WTC11 (cell line): ENCODE results near the gene DNAH14. TPM values are rescaled to one million over a fixed set of nuclear protein-coding genes. Genes with fewer than 3 reads are reported as not detected.
"Not testable (repeated sequence)": the region's sequence is repeated elsewhere in the genome, so short reads cannot be mapped to it uniquely, and the experiment has no call there.

Experiments used
- ATAC-seq: fragments of 200-7000 bp; cut with Tn5 transposase; 2 replicates; pipeline ENCODE4 v1.10.0; 2021; ENCODE audit warnings: mild to moderate bottlenecking, moderate library complexity
- CTCF ChIA-PET: fragments of 300-600 bp; sonication (Branson Sonifier 250); formaldehyde crosslinking; loops from one replicate; lab custom pipeline; 2021; ENCODE audit warnings: antibody characterized with exemption; lab: Charles Lee
- POLR2A ChIA-PET: fragments of 350-600 bp; sonication (Branson Sonifier 250); formaldehyde crosslinking; loops from one replicate; lab custom pipeline; 2021; ENCODE audit warnings: antibody characterized with exemption; lab: Charles Lee
- DNase-seq: peaks from one replicate; pipeline ENCODE4 v3.0.0; 2021; ENCODE audit warnings: low spot score
- H3K27ac Mint-ChIP-seq: 2 replicates; pipeline ENCODE4 v1.8.0; 2021; ENCODE audit warnings: mixed read lengths
- H3K27me3 Mint-ChIP-seq: 2 replicates; pipeline ENCODE4 v1.8.0; 2021; ENCODE audit warnings: low read depth, mild to moderate bottlenecking, moderate library complexity, mixed read lengths
- H3K36me3 Mint-ChIP-seq: 2 replicates; pipeline ENCODE4 v1.8.0; 2021; ENCODE audit warnings: mixed read lengths
- H3K4me1 Mint-ChIP-seq: 2 replicates; pipeline ENCODE4 v1.8.0; 2022; ENCODE audit warnings: mixed read lengths
- H3K4me3 Mint-ChIP-seq: 2 replicates; pipeline ENCODE4 v1.8.0; 2021; ENCODE audit warnings: mild to moderate bottlenecking, moderate library complexity, mixed read lengths
- H3K9me3 Mint-ChIP-seq: 2 replicates; pipeline ENCODE4 v1.8.0; 2021; ENCODE audit warnings: mixed read lengths
- CBFB ChIP-seq: sonication (generic); formaldehyde crosslinking; IDR thresholded peaks from 2 replicates; pipeline ENCODE4 v1.8.1; 2022; ENCODE audit warnings: mild to moderate bottlenecking, low read depth, missing genetic modification reagents
- CDX4 ChIP-seq: fragments of 250-450 bp; sonication (Bioruptor Pico); IDR thresholded peaks from 2 replicates; pipeline ENCODE4 v1.9.0; 2021; ENCODE audit warnings: moderate library complexity, mild to moderate bottlenecking, inconsistent platforms, borderline replicate concordance
- E2F1 ChIP-seq: sonication (generic); formaldehyde crosslinking; IDR thresholded peaks from 2 replicates; pipeline ENCODE4 v1.8.0; 2022; ENCODE audit warnings: mild to moderate bottlenecking, missing genetic modification reagents
- EMX1 ChIP-seq: fragments of 250-450 bp; sonication (Bioruptor Pico); IDR thresholded peaks from 2 replicates; pipeline ENCODE4 v1.8.0; 2021; ENCODE audit warnings: mild to moderate bottlenecking
- GABPB1 ChIP-seq: sonication (generic); formaldehyde crosslinking; IDR thresholded peaks from 2 replicates; pipeline ENCODE4 v1.8.1; 2023; ENCODE audit warnings: mild to moderate bottlenecking, missing genetic modification reagents
- GRHL2 ChIP-seq: fragments of 250-450 bp; sonication (Bioruptor Pico); IDR thresholded peaks from 2 replicates; pipeline ENCODE4 v1.8.0; 2022; ENCODE audit warnings: mild to moderate bottlenecking, moderate library complexity; ENCODE audit not compliant: insufficient replicate concordance, severe bottlenecking
- GTF2I ChIP-seq: fragments of 250-450 bp; sonication (Bioruptor Pico); conservative IDR thresholded peaks from 2 replicates; pipeline ENCODE4 v1.4.0; 2021; ENCODE audit warnings: mild to moderate bottlenecking
- MXD4 ChIP-seq: fragments of 250-450 bp; sonication (Bioruptor Pico); IDR thresholded peaks from 2 replicates; pipeline ENCODE4 v1.8.0; 2021; ENCODE audit warnings: mild to moderate bottlenecking, moderate library complexity, borderline replicate concordance
- PRRX2 ChIP-seq: fragments of 250-450 bp; sonication (Bioruptor Pico); IDR thresholded peaks from 2 replicates; pipeline ENCODE4 v1.8.0; 2021; ENCODE audit warnings: mild to moderate bottlenecking
- TEAD4 ChIP-seq: sonication (generic); formaldehyde crosslinking; IDR thresholded peaks from 2 replicates; pipeline ENCODE4 v1.8.0; 2022; ENCODE audit warnings: mild to moderate bottlenecking, missing genetic modification reagents
- TP53 ChIP-seq: sonication (generic); formaldehyde crosslinking; IDR thresholded peaks from 2 replicates; pipeline ENCODE4 v1.8.1; 2023; ENCODE audit warnings: mild to moderate bottlenecking, missing genetic modification reagents
- ZNF121 ChIP-seq: sonication (generic); formaldehyde crosslinking; IDR thresholded peaks from 2 replicates; pipeline ENCODE4 v1.8.0; 2023; ENCODE audit warnings: missing genetic modification reagents
- ZNF263 ChIP-seq: sonication (generic); formaldehyde crosslinking; IDR thresholded peaks from 2 replicates; pipeline ENCODE4 v1.8.1; 2022; ENCODE audit warnings: low read depth, mild to moderate bottlenecking, moderate library complexity, missing genetic modification reagents
- ZNF532 ChIP-seq: fragments of 250-450 bp; sonication (Bioruptor Pico); IDR thresholded peaks from 2 replicates; pipeline ENCODE4 v1.9.0; 2021; ENCODE audit warnings: mild to moderate bottlenecking, borderline replicate concordance
- total RNA-seq: library from RNA; stranded (reverse); gene quantifications from 3 replicates; pipeline ENCODE4 v1.2.3, GENCODE V29; 2021
- TF ChIP-seq, protein P1 (sequence below): sonication (generic); formaldehyde crosslinking; IDR thresholded peaks from 2 replicates; pipeline ENCODE4 v1.8.1; 2022; ENCODE audit warnings: mild to moderate bottlenecking, missing genetic modification reagents, moderate library complexity, borderline replicate concordance
- TF ChIP-seq, protein P2 (sequence below): sonication (generic); formaldehyde crosslinking; IDR thresholded peaks from 2 replicates; pipeline ENCODE4 v1.8.0; 2022; ENCODE audit warnings: mild to moderate bottlenecking, missing genetic modification reagents

DNAH14 gene
- total RNA-seq, 1 experiment from 2014 or later = 34.1 TPM

GRCh38 chr1:224945651-224946348, 16.3 kb downstream of the DNAH14 start:
- TF ChIP-seq GABPB1 (CRISPR knock-in tag) = peak; percentile 54; the same call in 1 of the 2 replicates
- H3K4me1 Mint-ChIP-seq, ATAC-seq, H3K27ac Mint-ChIP-seq, H3K4me3 Mint-ChIP-seq, H3K27me3 Mint-ChIP-seq, POLR2A ChIA-PET: not testable (repeated sequence)
- DNase-seq = peak; percentile 39
- CTCF ChIA-PET = interaction anchor here (0.9 to 1.3 kb wide), 2 partner anchors 23 to 245 kb away, joined by 3 to 4 read pairs; no protein-coding TSS in a partner anchor
- peaks cover 34% of the 10 kb centered on the region for H3K9me3 Mint-ChIP-seq
- peaks cover 32% of the 10 kb centered on the region for H3K36me3 Mint-ChIP-seq

DNA sequence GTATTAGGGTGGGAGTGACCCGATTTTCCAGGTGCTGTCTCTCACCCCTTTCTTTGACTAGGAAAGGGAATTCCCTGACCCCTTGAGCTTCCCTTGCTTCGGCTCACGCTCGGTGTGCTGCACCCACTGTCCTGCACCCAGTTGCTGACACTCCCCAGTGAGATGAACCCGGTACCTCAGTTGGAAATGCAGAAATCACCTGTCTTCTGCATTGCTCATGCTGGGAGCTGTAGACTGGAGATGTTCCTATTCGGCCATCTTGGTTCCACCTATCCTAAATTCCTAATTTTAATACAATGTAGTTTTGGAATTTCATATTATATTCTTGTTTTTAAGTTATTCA, 16.8 kb downstream of the DNAH14 start:
- not testable (repeated sequence) for H3K4me3 Mint-ChIP-seq, ATAC-seq
- peaks cover 32% of the 10 kb centered on the region for H3K9me3 Mint-ChIP-seq

DNA sequence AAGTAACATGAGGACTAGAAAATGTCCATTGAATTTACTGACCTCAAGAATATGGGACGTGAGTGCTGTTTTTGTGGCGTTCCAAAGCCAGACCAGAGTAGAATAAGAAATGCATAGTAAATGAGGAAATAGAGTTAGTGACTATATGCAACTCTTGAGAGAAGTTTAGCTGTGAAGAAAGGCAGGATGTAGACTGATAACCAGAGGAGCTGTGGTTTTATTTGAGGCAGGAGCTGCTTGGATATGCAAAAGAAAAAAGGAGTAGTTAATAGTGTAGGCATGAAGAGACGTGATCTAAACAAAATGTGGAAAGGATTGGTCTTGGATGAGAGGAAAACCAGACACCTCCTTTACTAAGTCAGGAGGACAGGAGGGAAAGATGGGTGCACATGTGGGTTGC, 28.2 kb downstream of the DNAH14 start:
- Mint-ChIP-seq H3K36me3 (no peaks in the 10 kb centered on the region; the same call in 1 of the 2 replicates), H3K27ac (no peak overlapping the region), H3K4me3 (no peak overlapping the region), H3K4me1 (no peaks in the 10 kb centered on the region), H3K9me3 (no peaks in the 10 kb centered on the region), H3K27me3 (no peaks in the 10 kb centered on the region)
- no peak for TF ChIP-seq CDX4 (CRISPR knock-in tag)
- TF ChIP-seq ZNF121 (CRISPR knock-in tag) = no peak
- TF ChIP-seq TP53 (CRISPR knock-in tag) = no peak
- no peak for TF ChIP-seq TEAD4 (CRISPR knock-in tag)
- TF ChIP-seq EMX1 (CRISPR knock-in tag) = no peak
- TF ChIP-seq, protein P1, sequence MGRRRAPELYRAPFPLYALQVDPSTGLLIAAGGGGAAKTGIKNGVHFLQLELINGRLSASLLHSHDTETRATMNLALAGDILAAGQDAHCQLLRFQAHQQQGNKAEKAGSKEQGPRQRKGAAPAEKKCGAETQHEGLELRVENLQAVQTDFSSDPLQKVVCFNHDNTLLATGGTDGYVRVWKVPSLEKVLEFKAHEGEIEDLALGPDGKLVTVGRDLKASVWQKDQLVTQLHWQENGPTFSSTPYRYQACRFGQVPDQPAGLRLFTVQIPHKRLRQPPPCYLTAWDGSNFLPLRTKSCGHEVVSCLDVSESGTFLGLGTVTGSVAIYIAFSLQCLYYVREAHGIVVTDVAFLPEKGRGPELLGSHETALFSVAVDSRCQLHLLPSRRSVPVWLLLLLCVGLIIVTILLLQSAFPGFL (CRISPR knock-in tag) = no peak
- no peak for TF ChIP-seq ZNF532 (CRISPR knock-in tag)
- TF ChIP-seq, protein P2, sequence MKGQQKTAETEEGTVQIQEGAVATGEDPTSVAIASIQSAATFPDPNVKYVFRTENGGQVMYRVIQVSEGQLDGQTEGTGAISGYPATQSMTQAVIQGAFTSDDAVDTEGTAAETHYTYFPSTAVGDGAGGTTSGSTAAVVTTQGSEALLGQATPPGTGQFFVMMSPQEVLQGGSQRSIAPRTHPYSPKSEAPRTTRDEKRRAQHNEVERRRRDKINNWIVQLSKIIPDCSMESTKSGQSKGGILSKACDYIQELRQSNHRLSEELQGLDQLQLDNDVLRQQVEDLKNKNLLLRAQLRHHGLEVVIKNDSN (CRISPR knock-in tag) = no peak
- no peak for TF ChIP-seq GABPB1 (CRISPR knock-in tag)
- no peak for TF ChIP-seq GTF2I
- TF ChIP-seq GRHL2 (CRISPR knock-in tag) = no peak
- POLR2A ChIA-PET = no interaction called here
- ATAC-seq = no peak
- CTCF ChIA-PET = no interaction called here
- DNase-seq = no peak

More for the DNA sequence above, 16.8 kb downstream of the DNAH14 start:
- POLR2A ChIA-PET, H3K27ac Mint-ChIP-seq, H3K4me1 Mint-ChIP-seq, DNase-seq, H3K27me3 Mint-ChIP-seq: not testable (repeated sequence)
- CTCF ChIA-PET = interaction anchor here (0.9 kb wide), 1 partner anchor 245 kb away, joined by 4 read pairs; no protein-coding TSS in a partner anchor
- peaks cover 32% of the 10 kb centered on the region for H3K36me3 Mint-ChIP-seq

DNA sequence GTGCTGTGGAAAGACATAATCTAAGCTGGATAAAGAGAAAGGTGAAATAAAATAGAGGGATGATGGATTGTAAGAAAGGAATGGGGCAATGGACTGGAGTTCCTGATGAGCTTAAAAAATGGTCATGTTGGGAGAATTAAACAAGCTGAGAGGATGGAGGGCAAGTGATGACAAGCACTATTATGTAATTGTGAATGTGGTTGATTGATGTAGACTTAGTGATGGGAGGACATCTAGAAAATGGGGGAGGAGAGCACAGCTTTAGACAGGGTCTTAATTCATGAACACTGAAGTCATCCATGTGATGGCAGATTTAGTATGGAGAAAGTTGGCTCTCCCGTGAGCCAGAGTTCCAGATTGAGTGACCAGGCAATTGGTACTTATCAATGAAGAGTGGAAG, 29.0 kb downstream of the DNAH14 start:
- ChIA-PET CTCF (no interaction called here), POLR2A (interaction anchor here (0.6 kb wide), 1 partner anchor 121 kb away, joined by 5 read pairs; no protein-coding TSS in a partner anchor)
- Mint-ChIP-seq H3K4me1 (no peaks in the 10 kb centered on the region), H3K36me3 (no peaks in the 10 kb centered on the region; the same call in 1 of the 2 replicates), H3K27ac (no peak overlapping the region), H3K9me3 (no peaks in the 10 kb centered on the region), H3K4me3 (no peak overlapping the region), H3K27me3 (no peaks in the 10 kb centered on the region)
- no peak for ATAC-seq
- no peak for DNase-seq
- TF ChIP-seq MXD4 (CRISPR knock-in tag) = no peak
- TF ChIP-seq PRRX2 (CRISPR knock-in tag) = no peak
- no peak for TF ChIP-seq TEAD4 (CRISPR knock-in tag)
- no peak for TF ChIP-seq E2F1 (CRISPR knock-in tag)
- TF ChIP-seq CBFB (CRISPR knock-in tag) = no peak
- TF ChIP-seq EMX1 (CRISPR knock-in tag) = no peak
- no peak for TF ChIP-seq ZNF263 (CRISPR knock-in tag)
